Caco-2 (cell line): ENCODE measurements around the gene ZBTB16. TPM values are rescaled to one million over a fixed set of nuclear protein-coding genes. Genes with fewer than 3 reads are reported as not detected.

Experiments used
- BruUV-seq: library from RNA; stranded (reverse); fragments of 400-500 nt; replicated peaks from 2 replicates; lab custom pipeline; 2021; lab: Mats Ljungman, UMichigan
- CTCF ChIA-PET: fragments of 300-600 bp; sonication (Branson Sonifier 250); formaldehyde crosslinking; loops from one replicate; lab custom pipeline; 2022; ENCODE audit warnings: antibody characterized with exemption; lab: Charles Lee
- POLR2A ChIA-PET: fragments of 300-600 bp; sonication (Branson Sonifier 250); formaldehyde crosslinking; loops from one replicate; lab custom pipeline; 2022; ENCODE audit warnings: antibody characterized with exemption; lab: Charles Lee
- DNase-seq, 2 experiments: peaks; one replicate each; pipeline versions ENCODE4 v3.0.0 to v3.0.0-alpha.2; 2020 to 2022
- H3K27me3 ChIP-seq: replicated peaks from 2 replicates; pipeline ENCODE4 v1.6.0; 2011; ENCODE audit warnings: low read length; ENCODE audit not compliant: control insufficient read depth, insufficient read depth
- H3K36me3 ChIP-seq: 2 replicates; pipeline ENCODE4 v1.5.1; 2011; ENCODE audit warnings: low read length; ENCODE audit not compliant: control insufficient read depth, insufficient read depth
- H3K4me1 ChIP-seq: fragments of 250-450 bp; sonication (Bioruptor Pico); 2 replicates; pipeline ENCODE4 v1.5.1; 2020; ENCODE audit warnings: mild to moderate bottlenecking
- H3K4me3 ChIP-seq: 2 replicates; pipeline ENCODE4 v1.5.1; 2011; ENCODE audit warnings: low read depth, mild to moderate bottlenecking, control low read depth, low read length
- H3K9me3 ChIP-seq: fragments of 250-450 bp; sonication (Bioruptor Pico); 2 replicates; pipeline ENCODE4 v1.5.1; 2020; ENCODE audit warnings: mild to moderate bottlenecking, moderate library complexity
- H3K27ac Mint-ChIP-seq: one replicate; pipeline ENCODE4 v1.8.0; 2022; ENCODE audit warnings: mixed read lengths; ENCODE audit not compliant: unreplicated experiment
- H3K27me3 Mint-ChIP-seq: one replicate; pipeline ENCODE4 v1.8.0; 2022; ENCODE audit warnings: mixed read lengths; ENCODE audit not compliant: insufficient read depth, unreplicated experiment
- H3K36me3 Mint-ChIP-seq: one replicate; pipeline ENCODE4 v1.8.0; 2022; ENCODE audit warnings: mild to moderate bottlenecking, mixed read lengths; ENCODE audit not compliant: insufficient read depth, unreplicated experiment
- H3K4me1 Mint-ChIP-seq: one replicate; pipeline ENCODE4 v1.8.0; 2022; ENCODE audit warnings: low read depth, mixed read lengths; ENCODE audit not compliant: unreplicated experiment
- H3K4me3 Mint-ChIP-seq: one replicate; pipeline ENCODE4 v1.8.0; 2022; ENCODE audit warnings: mild to moderate bottlenecking, moderate library complexity, mixed read lengths; ENCODE audit not compliant: unreplicated experiment
- H3K9me3 Mint-ChIP-seq: one replicate; pipeline ENCODE4 v1.8.0; 2022; ENCODE audit warnings: mixed read lengths; ENCODE audit not compliant: unreplicated experiment
- CTCF ChIP-seq, 2 experiments: fragments of 200-600 bp in 1 of 2; IDR thresholded peaks; 1 replicate in 1 of 2; 2 replicates in 1 of 2; pipeline versions ENCODE4 v1.5.1 to v1.8.0; 2011 to 2022; ENCODE audit warnings: antibody characterized with exemption in 1 of 2, control low read depth in 1 of 2, inconsistent platforms in 1 of 2, low read depth in 1 of 2, low read length in 1 of 2, mild to moderate bottlenecking in 1 of 2, moderate library complexity in 1 of 2; ENCODE audit not compliant: insufficient read depth in 1 of 2, severe bottlenecking in 1 of 2, unreplicated experiment in 1 of 2
- intact Hi-C: fragments of 100-400 bp; cut with micrococcal nuclease; formaldehyde crosslinking; loops from one replicate; pipeline ENCODE4 v1.10.0; 2022; ENCODE audit not compliant: unreplicated experiment
- total RNA-seq: library from RNA; stranded (reverse); gene quantifications from 2 replicates; pipeline ENCODE4 v1.2.3, GENCODE V29; 2022

ZBTB16 gene
- total RNA-seq, 1 experiment from 2014 or later, result 12.7 TPM

- no peaks in the 10 kb centered on the region for H3K27me3 Mint-ChIP-seq
- H3K4me1 Mint-ChIP-seq, result peaks cover 12% of the 10 kb centered on the region
- no peak overlapping the region for H3K27ac Mint-ChIP-seq
- TF ChIP-seq CTCF (IDR thresholded peaks at IDR 0.05; ENCODE audit: insufficient read depth in 1 of 2, low read depth in 1 of 2, low read length in 1 of 2, severe bottlenecking in 1 of 2, unreplicated experiment in 1 of 2), result no peak
- Histone ChIP-seq H3K9me3 (no peaks in the 10 kb centered on the region), H3K4me3 (no peak overlapping the region), H3K4me1 (peaks cover 24% of the 10 kb centered on the region), H3K27me3 (peaks cover 1% of the 10 kb centered on the region), H3K36me3 (no peaks in the 10 kb centered on the region)
- ChIA-PET CTCF (interaction anchor here (0.9 to 2.2 kb wide), 3 partner anchors 83 to 228 kb away, joined by 4 to 9 read pairs (median 5); no protein-coding TSS in a partner anchor), POLR2A (no interaction called here)
- intact Hi-C loops, result no loop called here
- H3K9me3 Mint-ChIP-seq, result no peaks in the 10 kb centered on the region
- no peak overlapping the region for H3K4me3 Mint-ChIP-seq
- no peak for DNase-seq
- BruUV-seq, result no TSS peak
- no peaks in the 10 kb centered on the region for H3K36me3 Mint-ChIP-seq
These were observed 26.4 kb upstream of the ZBTB16 start for GRCh38 chr11:114033066-114033465.

GRCh38 chr11:114033572-114033971, 25.9 kb upstream of the ZBTB16 start:
- ChIA-PET POLR2A (no interaction called here), CTCF (interaction anchor here (0.9 to 2.2 kb wide), 3 partner anchors 83 to 227 kb away, joined by 4 to 9 read pairs (median 5); no protein-coding TSS in a partner anchor)
- Histone ChIP-seq H3K4me1 (peaks cover 24% of the 10 kb centered on the region), H3K36me3 (no peaks in the 10 kb centered on the region), H3K27me3 (peaks cover 1% of the 10 kb centered on the region), H3K9me3 (no peaks in the 10 kb centered on the region), H3K4me3 (no peak overlapping the region)
- DNase-seq, result no peak
- Mint-ChIP-seq H3K27ac (no peak overlapping the region), H3K4me1 (peaks cover 11% of the 10 kb centered on the region), H3K4me3 (no peak overlapping the region), H3K9me3 (no peaks in the 10 kb centered on the region), H3K27me3 (no peaks in the 10 kb centered on the region), H3K36me3 (no peaks in the 10 kb centered on the region)
- no peak for TF ChIP-seq CTCF (IDR thresholded peaks at IDR 0.05; ENCODE audit: insufficient read depth in 1 of 2, low read depth in 1 of 2, low read length in 1 of 2, severe bottlenecking in 1 of 2, unreplicated experiment in 1 of 2)
- intact Hi-C loops, result no loop called here
- no TSS peak for BruUV-seq

- intact Hi-C loops, result no loop called here
- Mint-ChIP-seq H3K27me3 (no peaks in the 10 kb centered on the region), H3K9me3 (no peaks in the 10 kb centered on the region), H3K36me3 (no peaks in the 10 kb centered on the region), H3K4me3 (no peak overlapping the region), H3K4me1 (peaks cover 17% of the 10 kb centered on the region), H3K27ac (no peak overlapping the region)
- TF ChIP-seq CTCF (IDR thresholded peaks at IDR 0.05; ENCODE audit: insufficient read depth in 1 of 2, low read depth in 1 of 2, low read length in 1 of 2, severe bottlenecking in 1 of 2, unreplicated experiment in 1 of 2), result no peak
- CTCF ChIA-PET, result interaction anchor here (0.5 to 2.2 kb wide), 7 partner anchors 68 to 226 kb away, joined by 3 to 19 read pairs (median 7); no protein-coding TSS in a partner anchor
- no TSS peak for BruUV-seq
- Histone ChIP-seq H3K9me3 (no peaks in the 10 kb centered on the region), H3K36me3 (no peaks in the 10 kb centered on the region), H3K4me1 (peaks cover 28% of the 10 kb centered on the region), H3K27me3 (peaks cover 1% of the 10 kb centered on the region), H3K4me3 (no peak overlapping the region)
- POLR2A ChIA-PET, result no interaction called here
- no peak for DNase-seq
These were observed 24.6 kb upstream of the ZBTB16 start for GRCh38 chr11:114034956-114035355.
